Caco-2 (cell line): ENCODE measurements around the gene SLC9A8. TPM values are rescaled to one million over a fixed set of nuclear protein-coding genes. Genes with fewer than 3 reads are reported as not detected.

Experiments
- BruUV-seq: library from RNA; stranded (reverse); fragments of 400-500 nt; replicated peaks from 2 replicates; lab custom pipeline; 2021; lab: Mats Ljungman, UMichigan
- CTCF ChIA-PET: fragments of 300-600 bp; sonication (Branson Sonifier 250); formaldehyde crosslinking; loops from one replicate; lab custom pipeline; 2022; ENCODE audit warnings: antibody characterized with exemption; lab: Charles Lee
- POLR2A ChIA-PET: fragments of 300-600 bp; sonication (Branson Sonifier 250); formaldehyde crosslinking; loops from one replicate; lab custom pipeline; 2022; ENCODE audit warnings: antibody characterized with exemption; lab: Charles Lee
- DNase-seq, 2 experiments: peaks; one replicate each; pipeline versions ENCODE4 v3.0.0 to v3.0.0-alpha.2; 2020 to 2022
- H3K27me3 ChIP-seq: replicated peaks from 2 replicates; pipeline ENCODE4 v1.6.0; 2011; ENCODE audit warnings: low read length; ENCODE audit not compliant: control insufficient read depth, insufficient read depth
- H3K36me3 ChIP-seq: 2 replicates; pipeline ENCODE4 v1.5.1; 2011; ENCODE audit warnings: low read length; ENCODE audit not compliant: control insufficient read depth, insufficient read depth
- H3K4me1 ChIP-seq: fragments of 250-450 bp; sonication (Bioruptor Pico); 2 replicates; pipeline ENCODE4 v1.5.1; 2020; ENCODE audit warnings: mild to moderate bottlenecking
- H3K4me3 ChIP-seq: 2 replicates; pipeline ENCODE4 v1.5.1; 2011; ENCODE audit warnings: low read depth, mild to moderate bottlenecking, control low read depth, low read length
- H3K9me3 ChIP-seq: fragments of 250-450 bp; sonication (Bioruptor Pico); 2 replicates; pipeline ENCODE4 v1.5.1; 2020; ENCODE audit warnings: mild to moderate bottlenecking, moderate library complexity
- H3K27ac Mint-ChIP-seq: one replicate; pipeline ENCODE4 v1.8.0; 2022; ENCODE audit warnings: mixed read lengths; ENCODE audit not compliant: unreplicated experiment
- H3K27me3 Mint-ChIP-seq: one replicate; pipeline ENCODE4 v1.8.0; 2022; ENCODE audit warnings: mixed read lengths; ENCODE audit not compliant: insufficient read depth, unreplicated experiment
- H3K36me3 Mint-ChIP-seq: one replicate; pipeline ENCODE4 v1.8.0; 2022; ENCODE audit warnings: mild to moderate bottlenecking, mixed read lengths; ENCODE audit not compliant: insufficient read depth, unreplicated experiment
- H3K4me1 Mint-ChIP-seq: one replicate; pipeline ENCODE4 v1.8.0; 2022; ENCODE audit warnings: low read depth, mixed read lengths; ENCODE audit not compliant: unreplicated experiment
- H3K4me3 Mint-ChIP-seq: one replicate; pipeline ENCODE4 v1.8.0; 2022; ENCODE audit warnings: mild to moderate bottlenecking, moderate library complexity, mixed read lengths; ENCODE audit not compliant: unreplicated experiment
- H3K9me3 Mint-ChIP-seq: one replicate; pipeline ENCODE4 v1.8.0; 2022; ENCODE audit warnings: mixed read lengths; ENCODE audit not compliant: unreplicated experiment
- CTCF ChIP-seq, 2 experiments: fragments of 200-600 bp in 1 of 2; IDR thresholded peaks; 1 replicate in 1 of 2; 2 replicates in 1 of 2; pipeline versions ENCODE4 v1.5.1 to v1.8.0; 2011 to 2022; ENCODE audit warnings: antibody characterized with exemption in 1 of 2, control low read depth in 1 of 2, inconsistent platforms in 1 of 2, low read depth in 1 of 2, low read length in 1 of 2, mild to moderate bottlenecking in 1 of 2, moderate library complexity in 1 of 2; ENCODE audit not compliant: insufficient read depth in 1 of 2, severe bottlenecking in 1 of 2, unreplicated experiment in 1 of 2
- intact Hi-C: fragments of 100-400 bp; cut with micrococcal nuclease; formaldehyde crosslinking; loops from one replicate; pipeline ENCODE4 v1.10.0; 2022; ENCODE audit not compliant: unreplicated experiment
- total RNA-seq: library from RNA; stranded (reverse); gene quantifications from 2 replicates; pipeline ENCODE4 v1.2.3, GENCODE V29; 2022

SLC9A8 gene
- total RNA-seq, 1 experiment from 2014 or later, result 21.4 TPM

GRCh38 chr20:49838546-49838945 lies 25.9 kb downstream of the SLC9A8 start:
- intact Hi-C loops, result no loop called here
- Histone ChIP-seq H3K27me3 (no peaks in the 10 kb centered on the region), H3K36me3 (0 out of 2 replicates have a peak, but pooled peaks cover 3% of the 10 kb centered on the region), H3K9me3 (no peaks in the 10 kb centered on the region; the same call in 1 of the 2 replicates), H3K4me1 (peaks cover 8% of the 10 kb centered on the region; the same call in 1 of the 2 replicates), H3K4me3 (no peak overlapping the region)
- ChIA-PET CTCF (interaction anchor here (0.6 to 1.5 kb wide), 3 partner anchors 50 to 230 kb away, joined by 3 read pairs; no protein-coding TSS in a partner anchor), POLR2A (no interaction called here)
- TF ChIP-seq CTCF (IDR thresholded peaks at IDR 0.05; ENCODE audit: insufficient read depth in 1 of 2, low read depth in 1 of 2, low read length in 1 of 2, severe bottlenecking in 1 of 2, unreplicated experiment in 1 of 2), result no peak
- BruUV-seq, result no TSS peak
- H3K36me3 Mint-ChIP-seq, result peaks cover 26% of the 10 kb centered on the region
- H3K4me1 Mint-ChIP-seq, result peaks cover 8% of the 10 kb centered on the region
- no peak for DNase-seq
- no peak overlapping the region for H3K4me3 Mint-ChIP-seq
- H3K9me3 Mint-ChIP-seq, result peaks cover 9% of the 10 kb centered on the region
- H3K27ac Mint-ChIP-seq, result no peak overlapping the region
- H3K27me3 Mint-ChIP-seq, result no peaks in the 10 kb centered on the region

- Mint-ChIP-seq H3K9me3 (no peaks in the 10 kb centered on the region), H3K4me1 (no peaks in the 10 kb centered on the region), H3K27me3 (no peaks in the 10 kb centered on the region), H3K36me3 (peaks cover 12% of the 10 kb centered on the region), H3K27ac (no peak overlapping the region), H3K4me3 (no peak overlapping the region)
- H3K4me3 ChIP-seq, result no peak overlapping the region
- POLR2A ChIA-PET, result no interaction called here
- intact Hi-C loops, result loop anchor here (10.0 kb wide), 1 partner anchor 508 kb away; no protein-coding TSS in a partner anchor
- 0 out of 2 replicates have a peak, but pooled peaks cover 3% of the 10 kb centered on the region for H3K36me3 ChIP-seq
- H3K27me3 ChIP-seq, result no peaks in the 10 kb centered on the region
- no peaks in the 10 kb centered on the region; the same call in 1 of the 2 replicates for H3K9me3 ChIP-seq
- BruUV-seq, result no TSS peak
- DNase-seq, result no peak
- TF ChIP-seq CTCF (IDR thresholded peaks at IDR 0.05; ENCODE audit: insufficient read depth in 1 of 2, low read depth in 1 of 2, low read length in 1 of 2, severe bottlenecking in 1 of 2, unreplicated experiment in 1 of 2), result no peak
- no peaks in the 10 kb centered on the region for H3K4me1 ChIP-seq
- CTCF ChIA-PET, result interaction anchor here (0.7 kb wide), 1 partner anchor 232 kb away, joined by 4 read pairs; no protein-coding TSS in a partner anchor
Measured at GRCh38 chr20:49843139-49843538, 30.5 kb downstream of the SLC9A8 start.

- Mint-ChIP-seq H3K4me3 (no peak overlapping the region), H3K27ac (no peak overlapping the region), H3K4me1 (no peaks in the 10 kb centered on the region), H3K27me3 (no peaks in the 10 kb centered on the region), H3K9me3 (no peaks in the 10 kb centered on the region), H3K36me3 (peaks cover 19% of the 10 kb centered on the region)
- Histone ChIP-seq H3K4me3 (no peak overlapping the region), H3K9me3 (no peaks in the 10 kb centered on the region; the same call in 1 of the 2 replicates), H3K4me1 (no peaks in the 10 kb centered on the region), H3K27me3 (no peaks in the 10 kb centered on the region), H3K36me3 (0 out of 2 replicates have a peak, but pooled peaks cover 3% of the 10 kb centered on the region)
- POLR2A ChIA-PET, result no interaction called here
- intact Hi-C loops, result loop anchor here (10.0 kb wide), 1 partner anchor 509 kb away; no protein-coding TSS in a partner anchor
- no TSS peak for BruUV-seq
- CTCF ChIA-PET, result interaction anchor here (0.7 kb wide), 1 partner anchor 233 kb away, joined by 4 read pairs; no protein-coding TSS in a partner anchor
- DNase-seq, result no peak
- TF ChIP-seq CTCF (IDR thresholded peaks at IDR 0.05; ENCODE audit: insufficient read depth in 1 of 2, low read depth in 1 of 2, low read length in 1 of 2, severe bottlenecking in 1 of 2, unreplicated experiment in 1 of 2), result no peak
Measured at GRCh38 chr20:49843770-49844380, 31.2 kb downstream of the SLC9A8 start.
